Right cardiac atrium (tissue), 5 donors: ENCODE data around the gene NUB1. TPM values are rescaled to one million over a fixed set of nuclear protein-coding genes. Genes with fewer than 3 reads are reported as not detected.

Experiments
- ATAC-seq, 2 donors: fragments of 200-7000 bp; cut with Tn5 transposase; one replicate each; pipeline versions ENCODE4 v1.8.0 to v1.9.1; 2020; ENCODE audit warnings: moderate library complexity in 2 of 2, mild to moderate bottlenecking in 1 of 2
- DNase-seq, 3 donors: peaks; one replicate each; pipeline ENCODE4 v3.0.0-alpha.2; 2020
- H3K27ac ChIP-seq: one replicate; pipeline ENCODE4 v1.5.1; 2013; ENCODE audit warnings: mild to moderate bottlenecking, low read length, control low read depth, moderate library complexity
- H3K27me3 ChIP-seq: one replicate; pipeline ENCODE4 v1.6.1; 2013; ENCODE audit not compliant: control insufficient read depth, insufficient read depth
- H3K4me1 ChIP-seq: one replicate; pipeline ENCODE4 v1.6.1; 2013; ENCODE audit warnings: low read length; ENCODE audit not compliant: control insufficient read depth, insufficient read depth
- H3K4me3 ChIP-seq: one replicate; pipeline ENCODE4 v1.5.1; 2013; ENCODE audit warnings: low read length, control low read depth
- H3K9me3 ChIP-seq: one replicate; pipeline ENCODE4 v1.6.1; 2013; ENCODE audit warnings: low read length; ENCODE audit not compliant: control insufficient read depth
- WGBS: extraction: QIAGEN DNeasy Blood & Tissue Kit; methylation state at CpG from one replicate; pipeline ENCODE4 v1.1.7; 2013; 5-methylcytosine and 5-hydroxymethylcytosine counted together
- intact Hi-C, 4 donors: fragments of 100-400 bp; cut with DNase I; formaldehyde crosslinking; loops; one replicate each; pipeline versions ENCODE4 v1.11.0 to v1.14.0; 2022 to 2023
- polyA plus RNA-seq: library from polyadenylated mRNA; stranded (reverse); fragments of 200-250 nt; gene quantifications from one replicate; pipeline ENCODE4 v1.2.3, GENCODE V29; 2013
- total RNA-seq, 4 donors: library from RNA; stranded (reverse); fragmentation: NEBNext Ultra II Directional; extraction: Animal tissue kit (Norgen Biotek cat#: 25700); gene quantifications; one replicate each; pipeline ENCODE4 v1.2.1, GENCODE V29; 2021
- donor health status: healthy with polysubstance abuse.
- donor health status: DM: no; HTN: yes; CAD: no.
- donor health status: DM: no; HTN: no; CAD: no.
- donor health status: DM: no; HTN: yes; CAD: no; lungs with severe emphysema.
- donor health status: DM: yes; HTN: yes; CAD: no.

Gene NUB1
- total and polyA plus RNA-seq, 5 donors = 24.1 to 42.4 (median 38.6) TPM

- Histone ChIP-seq H3K4me3 (no peak overlapping the region), H3K9me3 (no peaks in the 10 kb centered on the region), H3K27ac (no peak overlapping the region), H3K4me1 (no peaks in the 10 kb centered on the region), H3K27me3 (no peaks in the 10 kb centered on the region)
- intact Hi-C loops = no loop called here
- DNase-seq = no peak
- WGBS = 87% methylated on average over 10 of the region's 10 CpGs
- ATAC-seq = no peak
Observed at GRCh38 chr7:151396328-151396970, 54.8 kb downstream of the NUB1 start.

GRCh38 chr7:151397026-151397425 is 55.4 kb downstream of the NUB1 start:
- no peak overlapping the region for H3K4me3 ChIP-seq
- intact Hi-C loops = no loop called here
- no peaks in the 10 kb centered on the region for H3K4me1 ChIP-seq
- DNase-seq = no peak
- ATAC-seq = no peak
- H3K27me3 ChIP-seq = no peaks in the 10 kb centered on the region
- WGBS = 89% methylated on average over 13 of the region's 13 CpGs
- H3K9me3 ChIP-seq = no peaks in the 10 kb centered on the region
- no peak overlapping the region for H3K27ac ChIP-seq

- DNase-seq = no peak
Observed at GRCh38 chr7:151398446-151399304, 57.1 kb downstream of the NUB1 start.

GRCh38 chr7:151399305-151399601 is 57.6 kb downstream of the NUB1 start:
- intact Hi-C loops = no loop called here
- Histone ChIP-seq H3K27ac (no peak overlapping the region), H3K9me3 (no peaks in the 10 kb centered on the region), H3K4me3 (no peak overlapping the region), H3K4me1 (no peaks in the 10 kb centered on the region), H3K27me3 (no peaks in the 10 kb centered on the region)
- ATAC-seq (no peak), DNase-seq (no peak)
- WGBS = 88% methylated on average over 7 of the region's 7 CpGs

More at GRCh38 chr7:151398446-151399304, 57.1 kb downstream of the NUB1 start:
- 93% methylated on average over 19 of the region's 19 CpGs for WGBS
- H3K9me3 ChIP-seq = no peaks in the 10 kb centered on the region
- ATAC-seq = no peak
- no peak overlapping the region for H3K27ac ChIP-seq
- H3K27me3 ChIP-seq = no peaks in the 10 kb centered on the region
- intact Hi-C loops = no loop called here
- H3K4me3 ChIP-seq = no peak overlapping the region
- H3K4me1 ChIP-seq = no peaks in the 10 kb centered on the region

- DNase-seq = no peak
- no peak for ATAC-seq
- H3K27ac ChIP-seq = no peak overlapping the region
- intact Hi-C loops = no loop called here
- WGBS = 85% methylated on average over 14 of the region's 14 CpGs
- no peaks in the 10 kb centered on the region for H3K9me3 ChIP-seq
- no peaks in the 10 kb centered on the region for H3K27me3 ChIP-seq
- no peak overlapping the region for H3K4me3 ChIP-seq
- H3K4me1 ChIP-seq = no peaks in the 10 kb centered on the region
Observed at GRCh38 chr7:151399906-151400305, 58.3 kb downstream of the NUB1 start.

- Histone ChIP-seq H3K27me3 (no peaks in the 10 kb centered on the region), H3K4me3 (no peak overlapping the region), H3K27ac (no peak overlapping the region), H3K4me1 (no peaks in the 10 kb centered on the region), H3K9me3 (no peaks in the 10 kb centered on the region)
- DNase-seq (no peak), ATAC-seq (no peak)
- WGBS = 77% methylated on average over 14 of the region's 14 CpGs
- intact Hi-C loops = no loop called here
Observed at GRCh38 chr7:151400626-151401315, 59.2 kb downstream of the NUB1 start.

GRCh38 chr7:151402029-151402835 is 60.6 kb downstream of the NUB1 start:
- ATAC-seq (no peak), DNase-seq (no peak)
- H3K4me1 ChIP-seq = no peaks in the 10 kb centered on the region
- intact Hi-C loops = no loop called here
- no peak overlapping the region for H3K27ac ChIP-seq
- 93% methylated on average over 16 of the region's 16 CpGs for WGBS
- H3K9me3 ChIP-seq = no peaks in the 10 kb centered on the region
- no peak overlapping the region for H3K4me3 ChIP-seq
- no peaks in the 10 kb centered on the region for H3K27me3 ChIP-seq

GRCh38 chr7:151403764-151404163 is 62.2 kb downstream of the NUB1 start:
- Histone ChIP-seq H3K27ac (no peak overlapping the region), H3K4me3 (no peak overlapping the region), H3K9me3 (no peaks in the 10 kb centered on the region), H3K4me1 (no peaks in the 10 kb centered on the region), H3K27me3 (no peaks in the 10 kb centered on the region)
- intact Hi-C loops = no loop called here
- no peak for ATAC-seq
- no peak for DNase-seq
- 89% methylated on average over 9 of the region's 9 CpGs for WGBS

DNA sequence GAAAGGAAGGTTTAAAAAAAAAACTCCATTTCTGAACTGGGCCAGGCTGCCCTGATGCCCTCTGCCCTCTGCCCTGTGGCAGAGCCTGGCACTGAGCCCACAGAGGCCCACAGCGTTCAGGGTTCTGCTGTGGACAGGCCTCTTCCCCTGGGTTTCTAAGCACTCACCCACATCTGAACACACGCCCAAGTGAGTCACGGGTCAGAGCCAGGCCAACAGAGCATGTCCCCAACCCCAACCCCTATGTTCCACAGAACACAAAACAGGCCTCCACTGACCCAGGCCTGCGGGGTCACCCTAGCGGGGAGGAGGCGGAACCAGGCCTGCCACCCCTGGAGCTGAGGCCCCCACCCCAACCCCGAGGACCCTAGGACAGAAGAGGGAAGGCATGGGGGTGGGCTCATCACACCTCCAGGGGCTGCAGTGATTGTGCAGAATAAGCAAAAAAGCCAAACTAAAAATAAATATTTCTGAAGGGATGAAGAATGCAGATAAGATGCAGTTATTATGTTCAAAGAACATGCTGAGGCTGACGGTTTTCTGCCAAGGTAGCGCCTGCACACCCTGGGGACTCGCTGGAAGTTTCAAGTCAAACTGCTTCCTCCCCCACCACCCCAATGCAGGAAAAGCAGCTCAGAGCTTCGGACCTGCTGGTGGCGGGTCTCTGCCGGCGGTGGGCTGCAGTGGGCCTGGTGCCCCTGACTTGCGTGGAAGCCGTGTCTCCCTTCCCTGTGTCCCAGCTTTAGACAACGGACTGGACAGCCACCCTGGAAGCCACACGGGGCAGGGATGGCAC is 62.8 kb downstream of the NUB1 start:
- Histone ChIP-seq H3K27me3 (no peaks in the 10 kb centered on the region), H3K4me3 (no peak overlapping the region), H3K4me1 (no peaks in the 10 kb centered on the region), H3K9me3 (no peaks in the 10 kb centered on the region), H3K27ac (no peak overlapping the region)
- intact Hi-C loops = no loop called here
- peak in 2 of 3 donors; percentile 51 to 73 for DNase-seq
- 69% methylated on average over 18 of the region's 18 CpGs for WGBS
- peak; percentile 57 to 79 for ATAC-seq

DNA sequence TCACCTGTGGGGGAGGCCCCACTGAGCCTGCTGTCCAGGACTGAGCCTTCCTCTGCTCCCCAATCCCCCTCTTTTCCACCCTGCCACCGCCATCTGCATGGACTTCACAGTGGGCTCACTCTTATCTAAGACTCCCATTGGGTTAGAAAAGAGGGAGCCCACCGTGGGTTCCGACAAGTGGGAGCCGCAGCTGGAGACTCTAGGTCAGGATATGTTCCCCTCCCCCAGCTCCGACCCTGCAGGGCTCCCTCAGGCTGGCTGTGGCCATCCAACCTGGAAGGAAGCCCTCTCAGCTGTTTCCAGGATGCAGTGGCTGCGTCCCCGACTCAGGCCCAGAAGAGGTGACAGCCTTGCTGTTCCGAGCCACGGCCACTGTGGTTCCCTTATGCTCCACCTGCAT is 63.4 kb downstream of the NUB1 start:
- Histone ChIP-seq H3K4me3 (no peak overlapping the region), H3K9me3 (no peaks in the 10 kb centered on the region), H3K27ac (no peak overlapping the region), H3K4me1 (no peaks in the 10 kb centered on the region), H3K27me3 (no peaks in the 10 kb centered on the region)
- intact Hi-C loops = no loop called here
- DNase-seq = peak in 1 of 3 donors; percentile 30
- no peak for ATAC-seq
- WGBS = 78% methylated on average over 9 of the region's 9 CpGs
